Stimulated activated CD4-positive, alpha-beta T cell treated with anti-CD3 and anti-CD28 coated beads, Interleukin-2, amount 100 ng/mL, for 24 hours (primary cell): Measurements from ENCODE around the gene MED29.

ENCODE experiments used
- DNase-seq, 2 donors: peaks; one replicate each; pipeline ENCODE4 v3.0.0-alpha.2; 2020

MED29 gene

DNA sequence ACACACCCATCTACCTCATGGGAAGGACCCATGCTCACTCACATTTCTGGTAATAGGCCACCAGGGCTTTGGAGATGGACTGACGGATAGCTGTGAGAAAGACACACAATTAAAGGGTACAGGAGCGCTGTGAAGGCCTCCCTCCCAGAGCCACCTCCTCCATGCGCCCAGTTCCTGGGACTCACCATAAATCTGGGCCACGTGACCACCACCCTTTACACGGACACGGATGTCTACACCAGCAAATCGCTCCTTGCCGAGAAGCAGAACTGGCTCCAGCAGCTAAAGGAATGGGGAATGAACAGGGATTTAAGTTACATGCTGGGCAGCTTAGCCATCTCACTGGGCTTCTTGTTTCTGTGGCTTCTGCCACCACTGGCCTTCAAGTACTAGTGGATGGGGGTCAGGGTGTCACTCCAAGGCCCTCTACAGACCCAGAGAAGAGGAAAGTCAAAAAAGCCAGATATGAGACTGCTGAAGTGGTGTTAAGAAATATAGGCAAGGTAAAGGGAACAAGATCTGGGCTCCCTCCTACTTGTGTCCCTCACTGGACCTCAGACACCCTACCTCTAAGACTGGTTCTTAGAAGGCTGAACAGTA, 42.4 kb downstream of the MED29 start:
- no peak for DNase-seq

- no peak for DNase-seq
Measured at GRCh38 chr19:39434123-39435076, 43.2 kb downstream of the MED29 start.

DNA sequence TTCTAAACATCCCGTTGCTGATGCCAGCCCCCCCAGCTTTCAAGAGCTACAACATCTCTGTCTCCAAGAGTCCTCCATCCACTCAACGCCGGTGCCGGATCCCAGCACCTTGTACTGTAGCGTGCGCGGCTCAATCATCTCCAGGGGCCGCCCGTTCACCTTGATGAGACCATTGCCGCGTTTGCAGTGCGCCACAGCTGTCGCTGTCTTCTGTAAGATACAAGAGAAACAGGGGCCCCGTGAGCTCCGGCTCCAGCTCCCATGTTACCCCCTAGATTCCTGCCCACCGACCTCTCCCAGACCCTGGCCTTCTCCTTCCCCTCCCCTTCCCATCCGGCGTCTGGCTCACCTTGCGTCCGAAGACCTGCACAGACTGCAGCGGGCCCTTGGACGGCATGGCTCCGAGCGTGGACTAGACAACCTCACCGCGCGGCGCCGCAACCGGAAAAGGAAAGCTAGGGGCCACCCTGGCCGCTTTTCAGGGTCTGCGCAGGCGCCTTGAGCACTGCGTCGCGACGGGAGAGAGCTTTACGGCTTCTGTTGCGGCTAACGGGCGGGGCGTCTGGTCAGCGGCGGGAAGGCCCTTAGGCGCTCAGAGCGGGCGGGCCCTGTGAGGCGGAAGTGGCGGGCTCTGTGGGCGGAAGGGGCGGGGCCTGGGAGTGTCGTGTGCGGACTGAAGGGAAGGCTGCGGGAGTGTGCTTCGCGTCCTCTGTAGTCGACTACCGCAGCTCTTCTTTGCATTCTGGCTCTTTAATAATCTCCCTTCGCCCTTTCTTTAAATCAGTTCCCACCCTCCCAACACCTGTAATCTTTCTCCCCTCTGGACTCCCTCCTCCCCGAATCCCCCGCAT, 44.5 kb downstream of the MED29 start, which contains the start of gene RPS16:
Gene RPS16, minus strand, starts transcription at position 451 of the 851 bp plus-strand sequence. Its CDS starts 54 bp downstream, at position 397.
- peak; percentile 100 for DNase-seq

DNA sequence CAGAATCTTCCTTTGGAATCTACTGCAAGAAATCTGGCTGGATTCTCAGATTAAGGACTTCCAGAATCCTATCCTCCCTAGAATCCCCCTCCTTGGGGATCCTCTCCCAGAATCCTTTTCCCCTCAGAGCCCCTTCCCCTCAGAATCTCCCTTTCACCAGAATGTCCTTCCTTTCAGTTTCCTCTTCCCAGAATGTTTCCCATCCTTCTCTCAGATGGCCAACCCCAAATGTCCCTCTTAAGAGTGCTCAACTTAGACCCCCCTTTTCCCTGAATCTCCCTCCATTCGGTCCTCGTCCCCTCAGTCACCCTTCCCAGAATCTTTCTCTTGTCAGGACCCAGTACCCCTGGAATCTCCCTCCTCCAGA, 45.2 kb downstream of the MED29 start:
- no peak for DNase-seq

DNA sequence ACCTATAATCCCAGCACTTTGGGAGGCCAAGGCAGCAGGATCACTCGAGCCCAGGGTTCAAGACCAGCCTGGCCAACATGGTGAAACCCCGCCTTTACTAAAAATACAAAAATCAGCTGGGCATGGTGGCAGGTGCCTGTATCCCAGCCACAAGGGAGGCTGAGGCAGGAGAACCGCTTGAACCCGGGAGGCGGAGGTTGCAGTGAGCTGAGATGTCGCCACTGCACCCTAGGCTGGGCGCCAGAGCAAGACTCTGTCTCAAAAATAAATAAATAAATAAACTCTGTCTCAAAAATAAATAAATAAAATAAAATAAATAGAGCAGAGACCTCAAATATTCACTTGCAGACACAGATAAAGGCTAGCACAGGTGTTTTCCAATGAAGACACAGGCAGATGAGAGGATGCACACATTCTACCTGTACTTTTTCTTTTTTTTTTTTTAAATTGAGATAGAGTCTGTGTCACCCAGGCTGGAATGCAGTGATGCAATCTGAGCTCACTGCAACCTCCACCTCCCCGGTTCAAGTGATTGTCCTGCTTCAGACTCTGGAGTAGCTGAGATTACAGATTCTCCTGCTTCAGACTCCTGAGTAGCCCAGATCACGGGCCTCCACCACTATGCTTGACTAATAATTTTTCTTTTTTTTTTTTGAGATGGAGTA, 47.2 kb downstream of the MED29 start:
- DNase-seq, result no peak

DNA sequence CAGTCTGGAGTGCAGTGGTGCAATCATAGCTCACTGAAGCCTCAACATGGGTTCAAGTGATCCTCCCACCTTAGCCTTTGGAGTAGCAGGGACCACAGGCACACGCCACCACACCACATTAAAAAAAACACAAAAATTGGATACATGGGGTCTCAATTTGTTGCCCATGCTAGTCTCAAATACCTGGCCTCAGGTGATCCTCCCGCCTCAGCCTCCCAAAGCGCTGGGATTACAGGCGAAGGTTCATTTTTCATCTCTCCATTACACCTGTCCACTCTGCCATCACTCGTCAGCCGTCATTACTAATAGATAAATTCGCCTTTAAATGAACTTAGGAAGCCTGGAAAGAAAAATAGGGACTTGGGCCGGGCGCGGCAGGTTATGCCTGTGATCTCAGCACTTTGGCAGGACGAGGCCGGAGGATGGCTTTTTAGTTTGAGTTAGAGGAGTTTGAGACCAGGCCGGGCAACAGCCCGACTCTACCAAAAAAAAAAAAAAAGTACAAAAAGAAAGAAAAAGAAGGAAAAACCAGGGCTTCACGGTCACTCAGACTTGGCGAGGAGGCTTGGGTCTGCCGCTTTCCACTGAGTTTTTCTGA, 53.5 kb downstream of the MED29 start:
- DNase-seq, result no peak

- DNase-seq, result peak; percentile 96 to 97
Measured at GRCh38 chr19:39445196-39446111, 54.3 kb downstream of the MED29 start, which contains the start of gene SUPT5H. SUPT5H (plus strand) TSS chr19:39445582; CDS start chr19:39445891, 309 bp downstream.

GRCh38 chr19:39446365-39447084, 55.3 kb downstream of the MED29 start:
- DNase-seq, result no peak

GRCh38 chr19:39448271-39448670, 57.1 kb downstream of the MED29 start:
- DNase-seq, result peak in 1 of 2 donors; percentile 50

- no peak for DNase-seq
Measured at GRCh38 chr19:39449116-39449797, 58.1 kb downstream of the MED29 start.
